CD4-positive, alpha-beta T cell treated with Interleukin-2 at 100 ng/mL for 4 hours (primary cell): ENCODE data around the gene DUS2.

ENCODE experiments used
- DNase-seq: peaks from one replicate; pipeline ENCODE4 v3.0.0-alpha.2; 2020; ENCODE audit warnings: low spot score

The DUS2 gene

GRCh38 chr16:68046106-68046505 lies 23.0 kb downstream of the DUS2 start:
- DNase-seq: no peak

- DNase-seq: no peak
Observed at GRCh38 chr16:68047987-68048386, 24.9 kb downstream of the DUS2 start.

GRCh38 chr16:68049449-68049848 lies 26.4 kb downstream of the DUS2 start:
- DNase-seq: no peak

DNA sequence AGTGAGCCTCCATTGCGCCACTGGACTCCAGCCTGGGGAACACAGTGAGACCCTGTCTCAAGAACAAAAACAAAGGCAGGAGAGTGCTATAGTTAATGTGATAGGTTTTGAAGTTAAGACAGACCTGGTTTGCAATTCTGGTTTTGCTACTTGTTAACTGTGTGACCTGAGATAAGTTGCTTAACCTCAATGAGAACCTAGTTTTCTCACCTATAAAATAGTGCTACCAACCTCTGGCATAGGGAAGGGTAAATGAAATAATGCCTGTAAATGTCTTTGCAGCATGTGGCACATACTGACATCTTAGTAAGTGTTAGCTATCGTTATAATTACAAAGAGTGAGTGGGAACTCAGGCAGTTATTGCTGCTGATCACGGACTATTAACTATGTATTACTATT lies 32.3 kb downstream of the DUS2 start:
- no peak for DNase-seq

- no peak for DNase-seq
Observed at GRCh38 chr16:68059804-68060203, 36.7 kb downstream of the DUS2 start.

- no peak for DNase-seq
Observed at GRCh38 chr16:68061396-68061795, 38.3 kb downstream of the DUS2 start.

GRCh38 chr16:68062910-68063393 lies 39.9 kb downstream of the DUS2 start:
- peak; percentile 54 for DNase-seq

DNA sequence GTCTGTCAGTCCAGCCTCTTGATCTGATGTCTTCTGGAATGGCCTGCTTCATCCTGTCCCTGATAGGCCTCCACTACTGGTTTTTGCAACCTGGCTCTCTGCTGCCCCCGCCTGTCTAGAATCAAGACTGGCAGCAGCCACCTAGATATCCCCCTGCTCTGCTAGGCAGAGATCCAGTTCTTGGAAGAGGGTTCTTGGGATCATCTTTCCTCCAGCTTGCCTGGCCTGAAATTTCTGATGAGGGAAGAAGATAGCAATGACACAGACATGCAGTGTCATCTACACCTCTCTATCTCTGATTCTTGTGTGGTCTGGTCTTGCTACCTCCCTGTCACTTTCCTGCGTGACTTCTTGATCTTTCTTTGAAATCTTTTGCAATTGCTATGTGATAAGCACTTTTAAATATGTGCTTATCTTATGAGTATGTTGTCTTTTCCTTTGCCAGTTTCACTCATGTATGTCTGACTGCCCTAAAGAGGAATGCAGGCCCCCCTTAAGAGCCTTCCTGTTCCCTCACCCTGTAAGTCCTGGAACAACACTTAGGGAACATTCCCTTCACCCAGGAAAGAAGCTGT lies 41.8 kb downstream of the DUS2 start:
- DNase-seq: peak; percentile 81

DNA sequence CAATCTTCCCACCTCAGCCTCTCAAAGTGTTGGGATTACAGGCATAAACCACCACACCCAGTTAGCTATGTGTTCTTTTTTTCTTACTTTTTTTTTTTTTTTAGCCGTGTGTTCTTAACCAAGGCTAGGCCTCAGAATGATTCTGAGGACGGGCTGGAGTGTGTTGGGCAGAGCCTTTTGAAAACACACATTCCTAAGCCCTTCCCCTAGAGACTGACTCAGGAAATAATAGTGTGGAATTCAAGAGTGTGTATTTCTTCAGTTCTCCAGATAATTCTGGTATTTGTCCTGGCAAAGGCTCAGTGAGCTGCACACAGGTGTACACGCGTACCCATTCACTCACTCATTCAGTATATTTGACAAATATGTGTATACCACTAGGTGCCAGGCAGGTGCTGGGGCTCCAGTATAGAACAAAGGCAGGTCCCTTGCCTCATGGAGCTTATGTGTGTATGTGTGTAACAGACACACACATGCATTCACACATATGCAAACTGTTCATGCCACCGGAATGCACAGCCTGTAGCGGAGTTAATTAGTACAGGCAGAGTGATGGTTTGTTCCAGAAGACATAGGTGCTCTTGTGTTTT lies 42.7 kb downstream of the DUS2 start:
- DNase-seq: no peak

DNA sequence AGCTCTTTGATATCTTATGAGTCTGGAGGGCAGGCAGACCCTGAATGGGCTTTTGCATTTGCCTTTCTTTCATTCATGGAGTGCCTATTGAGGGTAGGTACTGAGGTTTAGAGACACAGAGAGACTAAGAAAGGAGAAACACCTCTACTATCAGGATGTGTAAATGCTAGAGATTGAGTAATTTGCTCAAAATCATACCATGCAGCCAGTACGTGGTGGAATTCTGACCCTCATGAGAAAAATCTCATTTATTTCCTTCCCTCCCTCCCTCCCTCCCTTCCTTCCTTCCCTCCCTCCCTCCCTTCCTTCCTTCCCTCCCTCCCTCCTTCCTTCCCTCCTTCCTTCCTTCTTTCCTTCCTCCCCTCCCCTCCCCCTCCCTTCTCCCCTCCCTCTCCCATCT lies 43.7 kb downstream of the DUS2 start:
- no peak for DNase-seq

GRCh38 chr16:68068926-68069325 lies 45.8 kb downstream of the DUS2 start:
- DNase-seq: no peak

GRCh38 chr16:68069511-68070248 lies 46.6 kb downstream of the DUS2 start:
- peak; percentile 60 for DNase-seq

DNA sequence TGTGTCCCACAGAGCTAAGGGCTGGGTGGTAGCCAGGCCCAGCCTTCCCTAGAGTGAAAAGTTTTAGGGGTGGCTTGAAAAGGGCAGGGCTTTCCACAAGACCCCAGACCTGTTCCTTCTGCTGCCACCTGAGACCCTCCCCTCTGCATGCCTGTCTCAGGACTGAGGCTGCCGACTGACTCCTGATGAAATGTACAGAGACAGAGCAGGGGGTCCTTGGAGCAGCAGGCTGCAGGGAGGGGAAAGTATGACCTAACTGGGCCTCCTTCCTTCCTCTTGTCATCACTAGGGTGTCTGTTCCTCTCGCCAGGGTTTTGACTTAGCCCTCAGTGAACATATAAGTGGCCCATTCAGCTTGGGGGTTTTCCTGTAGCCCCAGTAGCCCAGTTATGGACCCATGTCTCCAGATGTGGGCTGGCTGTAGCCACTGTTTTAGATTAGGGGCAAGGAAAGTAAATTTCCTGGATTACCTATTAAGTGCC lies 47.2 kb downstream of the DUS2 start:
- no peak for DNase-seq

DNA sequence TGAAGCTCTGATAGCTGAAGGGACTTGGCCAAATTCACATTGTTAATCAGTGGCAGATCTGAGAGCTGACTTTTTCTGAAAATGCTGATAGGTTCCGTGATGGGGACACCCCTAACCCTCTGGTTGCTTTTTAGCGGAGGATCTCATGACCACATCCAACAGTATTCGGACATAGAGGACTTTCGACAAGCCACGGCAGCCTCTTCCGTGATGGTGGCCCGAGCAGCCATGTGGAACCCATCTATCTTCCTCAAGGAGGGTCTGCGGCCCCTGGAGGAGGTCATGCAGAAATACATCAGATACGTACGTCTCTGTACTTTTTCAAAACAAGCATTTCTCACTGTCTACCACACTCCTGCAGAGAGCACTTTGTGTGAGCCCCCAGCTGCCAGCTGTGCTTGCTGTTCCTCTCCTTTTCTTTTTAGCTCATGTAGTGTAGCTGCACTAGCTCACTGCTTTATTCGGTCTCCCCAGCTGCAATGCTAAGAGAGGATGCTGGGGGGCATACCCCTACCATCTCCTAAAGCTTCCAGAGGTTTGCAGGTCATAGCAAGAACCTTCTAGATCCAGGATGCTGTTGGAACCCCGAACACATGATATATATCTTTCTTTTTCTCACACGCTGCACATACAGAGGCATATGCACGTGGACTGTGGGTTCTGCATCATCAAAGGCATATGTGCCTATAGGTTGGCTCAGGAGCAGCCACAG lies 47.9 kb downstream of the DUS2 start:
- DNase-seq: no peak

DNA sequence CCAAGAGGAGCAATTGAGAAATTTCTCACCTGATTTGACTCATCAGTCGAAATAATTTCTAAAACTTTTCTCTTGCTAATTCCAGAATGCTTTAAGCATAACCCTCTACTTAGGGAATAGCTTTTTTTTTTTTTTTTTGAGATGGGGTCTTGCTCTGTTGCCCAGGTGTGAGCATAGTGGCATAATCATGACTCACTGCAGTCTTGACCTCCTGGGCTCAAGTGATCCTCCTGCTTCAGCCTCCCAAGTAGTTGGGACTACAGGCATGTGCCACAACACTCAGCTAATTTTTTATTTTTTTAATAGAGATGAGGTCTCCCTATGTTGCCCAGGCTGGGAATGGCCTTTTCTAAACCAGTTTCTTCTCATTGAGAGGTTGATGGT lies 48.4 kb downstream of the DUS2 start:
- no peak for DNase-seq

DNA sequence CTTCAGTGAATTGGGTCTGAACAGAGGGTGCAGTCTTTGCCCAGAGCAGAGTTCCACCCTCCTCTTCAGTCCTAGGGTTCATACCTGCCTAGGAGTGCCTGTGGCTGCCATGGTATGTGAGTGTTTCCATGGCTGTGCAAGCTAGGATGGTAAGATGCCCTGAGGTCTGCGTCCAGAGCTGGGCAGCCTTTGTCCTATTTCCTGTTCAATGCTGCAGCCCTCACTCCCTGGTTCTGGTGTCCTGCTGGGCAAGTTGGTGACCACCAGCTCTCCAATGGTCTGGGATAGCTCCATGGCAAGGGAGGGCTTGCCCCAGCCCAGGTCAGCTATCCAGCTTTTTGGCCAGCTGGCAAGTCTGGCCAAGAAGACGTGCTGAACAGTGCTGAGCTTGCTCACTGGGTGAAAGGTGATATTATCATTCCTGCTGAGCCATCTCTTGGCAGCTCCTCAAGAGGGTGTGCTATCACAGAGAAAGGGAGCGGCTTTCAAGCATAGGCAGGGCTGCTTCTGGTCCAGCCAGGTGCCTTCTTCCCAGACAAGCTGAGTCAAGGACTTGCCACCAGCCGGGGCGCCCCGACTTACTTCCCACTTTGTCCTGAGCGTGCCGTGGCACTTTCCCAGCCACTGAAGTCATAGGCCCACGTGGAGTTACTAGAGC lies 49.1 kb downstream of the DUS2 start:
- no peak for DNase-seq

- DNase-seq: no peak
Observed at GRCh38 chr16:68073902-68074760, 51.0 kb downstream of the DUS2 start.

- peak; percentile 73 for DNase-seq
Observed at GRCh38 chr16:68074850-68075555, 51.9 kb downstream of the DUS2 start.

DNA sequence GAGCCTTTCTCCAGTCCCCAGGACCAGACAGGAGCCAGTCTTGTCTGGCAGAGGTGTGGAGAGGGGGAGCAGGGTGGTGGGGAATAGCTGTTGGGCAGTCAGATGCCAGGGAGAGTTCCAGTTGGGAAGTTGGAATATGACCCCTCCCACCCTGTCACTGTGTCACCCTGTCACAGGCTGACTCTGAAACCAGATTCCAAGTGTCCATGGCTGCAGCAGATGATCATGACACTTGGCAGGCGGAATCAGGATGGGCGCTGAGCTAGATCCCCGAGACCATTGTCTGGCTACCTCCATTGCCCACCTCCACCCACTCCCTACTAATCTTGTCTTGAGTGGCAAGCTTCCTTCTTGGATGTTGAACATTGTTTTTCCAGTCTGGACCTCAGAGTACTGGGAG lies 52.9 kb downstream of the DUS2 start:
- DNase-seq: no peak

GRCh38 chr16:68076560-68076959 lies 53.5 kb downstream of the DUS2 start:
- no peak for DNase-seq
